ENCODE data around the gene LETM1.

Gene LETM1

DNA sequence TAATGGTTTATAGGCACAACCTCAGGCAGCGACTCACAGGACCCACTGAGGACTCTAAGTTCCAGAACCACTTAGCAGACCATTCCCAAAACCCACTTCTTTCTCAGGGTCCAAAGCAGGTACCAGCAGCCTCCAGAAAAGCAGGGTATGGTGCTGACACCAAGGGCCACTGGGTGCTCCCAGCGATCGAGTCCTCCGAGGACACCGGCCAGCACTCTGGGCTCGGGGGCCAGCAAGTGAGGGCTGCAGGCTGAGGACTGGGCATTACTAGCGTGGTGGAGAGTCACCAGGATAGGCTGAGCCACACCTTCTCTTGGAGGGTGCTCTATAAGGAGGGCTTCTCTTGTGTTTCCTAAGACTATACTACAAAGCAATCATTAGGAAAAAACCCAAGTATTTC is 19.3 kb downstream of the LETM1 start:
- TF ChIP-seq, protein P1, sequence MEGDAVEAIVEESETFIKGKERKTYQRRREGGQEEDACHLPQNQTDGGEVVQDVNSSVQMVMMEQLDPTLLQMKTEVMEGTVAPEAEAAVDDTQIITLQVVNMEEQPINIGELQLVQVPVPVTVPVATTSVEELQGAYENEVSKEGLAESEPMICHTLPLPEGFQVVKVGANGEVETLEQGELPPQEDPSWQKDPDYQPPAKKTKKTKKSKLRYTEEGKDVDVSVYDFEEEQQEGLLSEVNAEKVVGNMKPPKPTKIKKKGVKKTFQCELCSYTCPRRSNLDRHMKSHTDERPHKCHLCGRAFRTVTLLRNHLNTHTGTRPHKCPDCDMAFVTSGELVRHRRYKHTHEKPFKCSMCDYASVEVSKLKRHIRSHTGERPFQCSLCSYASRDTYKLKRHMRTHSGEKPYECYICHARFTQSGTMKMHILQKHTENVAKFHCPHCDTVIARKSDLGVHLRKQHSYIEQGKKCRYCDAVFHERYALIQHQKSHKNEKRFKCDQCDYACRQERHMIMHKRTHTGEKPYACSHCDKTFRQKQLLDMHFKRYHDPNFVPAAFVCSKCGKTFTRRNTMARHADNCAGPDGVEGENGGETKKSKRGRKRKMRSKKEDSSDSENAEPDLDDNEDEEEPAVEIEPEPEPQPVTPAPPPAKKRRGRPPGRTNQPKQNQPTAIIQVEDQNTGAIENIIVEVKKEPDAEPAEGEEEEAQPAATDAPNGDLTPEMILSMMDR (IDR thresholded peaks at IDR 0.05): no peak

DNA sequence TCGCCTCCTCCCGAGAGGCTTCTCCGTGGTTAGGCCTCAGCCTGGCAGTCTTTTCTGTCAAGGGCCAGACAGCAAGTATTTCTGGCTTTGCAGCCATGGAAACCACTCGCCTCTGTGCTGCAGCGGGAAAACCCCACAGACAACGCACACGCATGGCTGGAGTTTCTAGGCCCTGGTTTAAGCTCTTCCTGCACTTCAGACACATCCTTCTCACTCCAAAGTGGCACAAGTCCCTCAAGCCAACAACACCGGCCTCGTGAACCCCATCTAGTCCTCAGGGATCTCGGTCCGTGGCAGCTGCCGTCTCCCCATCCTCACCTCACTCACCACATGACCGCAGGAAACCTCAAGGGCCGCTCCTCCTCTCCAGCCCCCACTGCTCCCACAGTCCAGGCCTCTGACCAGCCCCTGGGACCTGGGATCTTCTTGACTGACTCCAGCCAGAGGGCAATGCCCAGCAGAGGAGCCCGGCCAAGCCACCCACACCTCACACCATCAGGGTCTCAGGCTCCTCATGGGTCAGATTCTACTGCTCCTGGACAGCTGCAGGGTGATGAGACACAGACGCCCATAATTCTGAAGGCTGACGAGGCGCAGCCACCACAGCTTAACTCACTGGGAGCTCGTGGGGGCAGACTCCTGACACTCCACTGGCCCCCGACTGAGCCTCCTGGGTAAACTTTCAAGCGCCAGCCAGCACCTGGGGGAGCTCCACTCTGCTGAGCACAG is 21.7 kb downstream of the LETM1 start:
- TF ChIP-seq, protein P1 (IDR thresholded peaks at IDR 0.05): no peak

DNA sequence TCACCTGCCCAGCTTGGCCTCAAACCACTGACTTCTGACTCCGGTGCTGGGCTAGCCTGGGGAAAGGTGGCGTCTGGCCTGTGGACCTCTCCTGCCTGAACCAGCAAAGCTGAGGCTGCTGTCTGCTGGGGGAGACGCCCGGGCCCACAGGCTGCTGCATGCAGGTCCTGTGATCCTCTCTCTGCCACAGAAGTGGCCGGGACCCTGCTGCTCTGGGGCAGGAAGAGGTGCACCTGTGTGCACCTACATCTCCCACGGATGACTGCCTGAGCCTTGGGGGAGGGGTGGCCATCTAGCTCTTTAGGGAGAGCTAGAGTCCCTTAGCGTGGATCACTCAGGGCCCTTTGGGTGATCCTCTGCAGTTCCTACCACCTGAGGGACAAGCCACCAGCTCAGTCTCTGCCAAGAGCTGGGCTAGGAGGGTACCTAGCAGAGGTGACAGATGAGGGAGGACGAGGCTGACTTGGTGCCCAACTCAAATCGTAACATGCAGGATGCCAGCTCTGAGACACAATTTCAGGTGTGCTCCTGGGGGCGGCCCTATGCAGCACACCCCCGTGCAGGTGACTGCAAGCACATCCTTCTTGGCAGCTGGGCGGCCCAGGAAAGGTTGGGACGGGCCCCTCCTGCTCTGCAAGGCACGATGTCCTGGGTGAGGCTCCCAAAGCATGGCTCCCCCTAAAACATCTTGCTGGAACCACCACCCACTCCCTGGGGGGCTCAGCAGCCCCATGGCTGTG is 22.5 kb downstream of the LETM1 start:
- TF ChIP-seq, protein P1 (IDR thresholded peaks at IDR 0.05): no peak

DNA sequence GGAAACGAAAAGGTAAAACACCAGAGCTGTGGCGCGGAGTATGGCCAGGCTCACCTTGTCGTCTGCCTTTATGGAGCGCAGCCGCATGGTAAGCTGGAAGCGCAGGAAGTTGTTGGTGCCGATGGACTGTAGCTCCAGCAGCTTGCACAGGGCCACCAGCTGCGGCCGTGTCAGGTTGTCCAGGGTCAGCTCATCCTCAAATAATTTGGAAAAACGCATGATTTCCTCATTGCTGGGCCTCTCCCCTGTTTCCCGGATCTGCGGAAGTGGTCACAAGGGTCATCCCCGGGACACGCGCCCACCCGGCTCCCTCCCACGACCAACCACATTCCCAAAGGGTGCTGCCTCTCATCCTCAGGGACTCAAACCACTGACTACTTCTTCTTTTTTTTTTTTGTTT is 23.3 kb downstream of the LETM1 start:
- TF ChIP-seq, protein P1 (IDR thresholded peaks at IDR 0.05): no peak

DNA sequence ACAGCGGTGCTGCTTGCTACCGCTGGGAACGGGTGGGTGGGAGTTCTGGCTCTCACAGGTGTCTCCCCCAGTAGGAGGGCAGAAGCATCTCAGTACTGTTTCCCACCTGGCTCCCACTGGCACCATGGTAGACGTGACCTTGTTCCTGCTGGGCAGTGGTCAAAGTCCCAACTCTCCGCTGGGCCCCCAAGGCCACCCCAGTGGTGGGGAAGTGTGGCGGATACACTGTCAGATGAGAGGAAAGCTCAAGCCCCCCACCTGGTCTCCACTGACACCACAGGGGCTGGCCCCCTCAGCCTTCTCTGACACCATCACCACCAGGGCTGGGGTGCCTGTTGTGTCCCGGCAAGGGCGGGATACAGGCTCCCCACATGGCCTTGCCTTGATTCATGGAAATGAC is 24.6 kb downstream of the LETM1 start:
- TF ChIP-seq, protein P1 (IDR thresholded peaks at IDR 0.05): no peak

DNA sequence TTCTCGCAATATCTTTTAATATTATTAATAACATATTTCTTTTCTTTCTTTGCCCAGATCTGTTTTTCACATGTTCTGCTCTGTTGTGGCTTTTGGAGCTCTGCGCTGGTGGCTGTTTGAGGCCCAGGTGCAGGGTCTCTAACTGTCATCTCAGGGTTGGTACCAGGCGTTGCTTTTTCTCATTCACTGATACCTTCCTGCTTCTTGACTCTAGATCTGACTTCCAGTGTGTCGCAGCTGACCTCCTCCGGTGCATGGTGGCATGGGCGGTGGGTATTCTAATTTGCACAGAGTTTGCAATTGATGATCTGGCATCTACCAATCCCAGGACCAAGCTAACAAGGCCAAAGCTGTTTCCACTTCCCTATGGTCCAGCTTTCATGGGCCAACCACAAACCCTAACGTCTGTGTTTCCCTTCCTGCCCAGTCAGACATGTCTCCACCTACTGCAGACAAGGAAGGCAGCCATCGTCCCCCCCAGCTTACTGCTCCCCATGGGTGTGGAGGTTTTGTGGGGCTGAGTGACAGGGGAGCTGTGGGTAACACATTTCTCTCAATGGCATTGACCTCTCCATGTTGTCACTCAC is 25.2 kb downstream of the LETM1 start:
- TF ChIP-seq, protein P1 (IDR thresholded peaks at IDR 0.05): no peak

DNA sequence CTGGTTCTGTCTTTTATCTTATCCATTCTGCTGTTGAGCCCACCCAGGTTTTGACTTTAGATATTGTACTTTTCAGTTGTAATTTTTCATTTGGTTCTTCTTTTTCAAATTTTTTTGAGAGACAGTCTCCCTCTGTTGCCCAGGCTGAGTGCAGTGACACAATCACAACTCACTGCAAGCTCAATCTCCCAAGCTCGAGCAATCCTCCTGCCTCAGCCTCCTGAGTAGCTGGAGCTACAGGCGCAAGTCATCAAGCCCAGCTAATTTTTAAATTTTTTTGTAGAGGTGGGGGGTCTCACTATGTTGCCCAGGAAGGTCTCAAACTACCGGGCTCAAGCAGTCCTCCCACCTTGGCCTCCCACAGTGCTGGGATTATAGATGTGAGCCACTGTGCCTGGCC is 25.7 kb downstream of the LETM1 start:
- TF ChIP-seq, protein P1 (IDR thresholded peaks at IDR 0.05): no peak
